ENCODE measurements around the gene NPTXR. TPM values are rescaled to one million over a fixed set of nuclear protein-coding genes. Genes with fewer than 3 reads are reported as not detected.

NPTXR gene
- total and polyA plus RNA-seq, 3 donors from 2014 or later, result 3.9 to 14.1 (median 12.6) TPM

DNA sequence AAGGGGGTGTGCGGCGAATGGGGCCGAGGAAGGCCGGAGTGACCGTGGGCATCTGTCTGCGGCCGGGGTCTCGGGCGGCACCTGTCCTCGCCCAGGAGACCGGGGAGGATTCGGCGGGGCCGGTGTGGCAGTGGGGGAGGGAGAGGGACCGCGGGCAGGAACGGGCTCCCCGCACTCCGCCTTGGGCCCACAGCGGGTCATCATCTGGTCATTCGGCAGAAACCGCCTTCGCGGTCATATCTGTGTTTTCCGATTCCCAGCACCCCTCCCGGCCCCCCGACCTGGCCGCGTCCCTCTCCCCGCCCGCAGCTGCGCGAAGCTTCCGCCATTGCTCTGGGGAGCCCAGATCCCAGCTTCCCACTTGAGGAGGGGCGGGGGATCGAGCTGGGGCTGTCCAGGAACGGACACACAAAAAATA is 29.0 kb upstream of the NPTXR start:
- Histone ChIP-seq H3K4me1 (peaks cover 24% of the 10 kb centered on the region), H3K4me3 (peak overlapping the region; percentile 87 to 91), H3K27me3 (no peaks in the 10 kb centered on the region), H3K36me3 (ENCODE audit: low read depth, missing control alignments) (no peaks in the 10 kb centered on the region), H3K9me3 (no peaks in the 10 kb centered on the region), H3K27ac (peak overlapping the region; percentile 93 to 96)
- TF ChIP-seq, protein P1, sequence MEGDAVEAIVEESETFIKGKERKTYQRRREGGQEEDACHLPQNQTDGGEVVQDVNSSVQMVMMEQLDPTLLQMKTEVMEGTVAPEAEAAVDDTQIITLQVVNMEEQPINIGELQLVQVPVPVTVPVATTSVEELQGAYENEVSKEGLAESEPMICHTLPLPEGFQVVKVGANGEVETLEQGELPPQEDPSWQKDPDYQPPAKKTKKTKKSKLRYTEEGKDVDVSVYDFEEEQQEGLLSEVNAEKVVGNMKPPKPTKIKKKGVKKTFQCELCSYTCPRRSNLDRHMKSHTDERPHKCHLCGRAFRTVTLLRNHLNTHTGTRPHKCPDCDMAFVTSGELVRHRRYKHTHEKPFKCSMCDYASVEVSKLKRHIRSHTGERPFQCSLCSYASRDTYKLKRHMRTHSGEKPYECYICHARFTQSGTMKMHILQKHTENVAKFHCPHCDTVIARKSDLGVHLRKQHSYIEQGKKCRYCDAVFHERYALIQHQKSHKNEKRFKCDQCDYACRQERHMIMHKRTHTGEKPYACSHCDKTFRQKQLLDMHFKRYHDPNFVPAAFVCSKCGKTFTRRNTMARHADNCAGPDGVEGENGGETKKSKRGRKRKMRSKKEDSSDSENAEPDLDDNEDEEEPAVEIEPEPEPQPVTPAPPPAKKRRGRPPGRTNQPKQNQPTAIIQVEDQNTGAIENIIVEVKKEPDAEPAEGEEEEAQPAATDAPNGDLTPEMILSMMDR (IDR thresholded peaks at IDR 0.05), result no peak
- no peak for TF ChIP-seq POLR2A (IDR thresholded peaks at IDR 0.05)
- 1% methylated on average over 26 to 37 of the region's 37 CpGs for WGBS, 2 donors
- DNase-seq, result peak; percentile 77
- intact Hi-C loops (cut with DNase I; ENCODE audit: low total_unique reads), result loop anchor here (10.0 kb wide), 1 partner anchor 52 kb away; no protein-coding TSS in a partner anchor

DNA sequence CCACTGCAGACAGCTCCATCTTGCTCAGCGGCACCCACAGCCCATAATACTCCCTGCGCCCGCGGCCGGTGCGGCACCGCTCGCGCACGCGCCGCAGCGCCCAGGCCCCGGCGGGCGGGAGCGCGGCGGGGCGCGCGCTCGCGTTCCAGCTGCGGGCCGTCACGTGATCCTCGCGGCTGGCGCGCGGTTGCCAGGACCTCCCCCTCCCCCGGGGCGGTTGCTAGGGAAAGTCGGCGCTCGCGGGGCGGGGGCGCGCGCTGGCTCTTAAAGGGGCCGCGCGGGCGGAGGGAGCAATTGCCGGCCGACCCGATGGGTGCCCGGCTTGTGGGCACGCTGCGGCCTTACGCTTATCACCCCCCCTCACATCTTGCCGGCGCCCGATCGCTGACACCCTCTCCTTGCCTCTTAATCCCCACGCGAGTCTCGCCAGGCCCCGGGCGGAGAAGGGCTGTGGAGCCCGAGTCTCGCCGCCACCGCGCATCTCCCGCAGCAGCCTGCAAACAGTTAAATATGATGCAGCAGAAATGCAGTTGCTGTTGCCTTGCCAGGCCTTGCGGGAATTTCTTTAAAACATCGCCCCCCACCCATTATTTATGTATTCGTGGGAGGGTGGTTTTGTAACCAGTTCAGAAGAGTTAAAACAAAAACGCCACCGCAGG is 28.5 kb upstream of the NPTXR start, which contains the start of gene CBX6:
Gene CBX6 (minus strand): TSS at position 45 of the 659 bp plus-strand sequence. CDS start 26 bp downstream, at position 19.
- peak within 1 kb of the TSS; percentile 87 to 91 for H3K4me3 ChIP-seq
- DNase-seq, result peak; percentile 96
- no peaks in the 10 kb centered on the region for H3K27me3 ChIP-seq
- intact Hi-C loops (cut with DNase I; ENCODE audit: low total_unique reads), result loop anchor here (10.0 kb wide), 1 partner anchor 52 kb away; no protein-coding TSS in a partner anchor
- peak within 1 kb of the TSS; percentile 93 to 96 for H3K27ac ChIP-seq
- no peaks in the 10 kb centered on the region for H3K36me3 ChIP-seq (ENCODE audit: low read depth, missing control alignments)
- TF ChIP-seq, protein P1 (IDR thresholded peaks at IDR 0.05), result peak in 1 of 3 experiments; percentile 38
- no peak for TF ChIP-seq POLR2A (IDR thresholded peaks at IDR 0.05)
- 0 to 2% methylated on average over 10 to 43 of the region's 73 CpGs for WGBS, 2 donors
- H3K4me1 ChIP-seq, result peaks cover 24% of the 10 kb centered on the region
- no peaks in the 10 kb centered on the region for H3K9me3 ChIP-seq

DNA sequence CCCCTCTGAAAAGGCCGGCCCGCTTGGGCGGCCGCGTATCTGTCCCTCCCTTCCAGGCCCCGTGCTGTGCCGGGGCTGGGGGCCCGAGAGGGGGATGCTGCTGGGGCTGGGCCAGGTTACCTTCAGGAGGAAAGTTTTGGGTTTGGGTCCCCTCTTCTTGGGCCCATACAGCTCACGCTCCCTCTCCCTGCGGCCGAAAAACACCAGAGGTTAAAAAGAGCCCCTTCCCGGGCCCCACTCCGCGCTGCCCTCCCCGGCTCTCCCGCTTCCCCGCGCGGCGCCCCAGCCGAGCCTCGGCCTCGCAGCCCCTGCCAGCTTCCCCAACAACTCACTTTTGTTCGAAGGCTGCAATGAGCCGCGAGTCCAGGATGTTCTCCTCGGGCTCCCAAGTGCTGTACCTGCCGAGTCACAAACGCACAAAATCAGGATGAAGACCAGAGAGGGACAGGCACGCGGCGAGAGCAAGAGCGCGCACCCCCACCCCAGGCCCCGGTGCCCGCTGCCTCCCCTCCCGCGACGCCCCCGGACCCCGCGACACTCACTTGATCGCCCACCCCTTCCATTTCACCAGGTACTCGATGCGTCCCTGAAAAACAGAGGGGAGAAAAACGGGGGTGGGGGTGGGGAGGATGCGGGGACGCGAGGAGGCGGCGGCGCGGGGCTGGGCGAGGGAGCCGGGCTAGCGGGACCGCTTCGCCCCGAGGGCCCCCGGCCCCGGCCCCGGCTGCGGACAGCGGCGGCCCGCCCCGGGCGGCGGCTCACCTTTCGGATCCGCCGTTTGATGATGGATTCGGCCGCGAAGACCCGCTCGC is 27.7 kb upstream of the NPTXR start:
- Histone ChIP-seq H3K36me3 (ENCODE audit: low read depth, missing control alignments) (no peaks in the 10 kb centered on the region), H3K27ac (peak overlapping the region; percentile 86 to 92), H3K9me3 (no peaks in the 10 kb centered on the region), H3K27me3 (no peaks in the 10 kb centered on the region), H3K4me1 (peaks cover 24% of the 10 kb centered on the region), H3K4me3 (peak overlapping the region; percentile 87 to 91)
- 0 to 1% methylated on average over 16 to 72 of the region's 77 CpGs for WGBS, 2 donors
- no peak for TF ChIP-seq POLR2A (IDR thresholded peaks at IDR 0.05)
- TF ChIP-seq, protein P1 (IDR thresholded peaks at IDR 0.05), result no peak
- intact Hi-C loops (cut with DNase I; ENCODE audit: low total_unique reads), result loop anchor here (10.0 kb wide), 1 partner anchor 53 kb away; no protein-coding TSS in a partner anchor
- peak; percentile 35 for DNase-seq

- H3K4me1 ChIP-seq, result peaks cover 28% of the 10 kb centered on the region
- no peak for DNase-seq
These were observed 27.0 kb upstream of the NPTXR start for GRCh38 chr22:38870791-38871359.

More at GRCh38 chr22:38870791-38871359, 27.0 kb upstream of the NPTXR start:
- intact Hi-C loops (cut with DNase I; ENCODE audit: low total_unique reads), result loop anchor here (10.0 kb wide), 1 partner anchor 54 kb away; no protein-coding TSS in a partner anchor
- Histone ChIP-seq H3K36me3 (ENCODE audit: low read depth, missing control alignments) (no peaks in the 10 kb centered on the region), H3K4me3 (peak overlapping the region; percentile 87 to 91), H3K9me3 (no peaks in the 10 kb centered on the region), H3K27ac (peak overlapping the region; percentile 86 to 92), H3K27me3 (no peaks in the 10 kb centered on the region)
- 0 to 17% methylated on average over 1 to 2 of the region's 2 CpGs for WGBS, 2 donors
- no peak for TF ChIP-seq POLR2A (IDR thresholded peaks at IDR 0.05)
- TF ChIP-seq, protein P1 (IDR thresholded peaks at IDR 0.05), result no peak
